Measurements from ENCODE around the gene COTL1.
A peak's percentile ranks its signal among the peaks of the same experiment; 100 is the strongest.

- peak; percentile 67 for TF ChIP-seq ZFY (CRISPR knock-in tag; IDR thresholded peaks at IDR 0.05)
- no peak for TF ChIP-seq ELK4 (CRISPR knock-in tag; IDR thresholded peaks at IDR 0.05; ENCODE audit: borderline replicate concordance)
- TF ChIP-seq, protein P1, sequence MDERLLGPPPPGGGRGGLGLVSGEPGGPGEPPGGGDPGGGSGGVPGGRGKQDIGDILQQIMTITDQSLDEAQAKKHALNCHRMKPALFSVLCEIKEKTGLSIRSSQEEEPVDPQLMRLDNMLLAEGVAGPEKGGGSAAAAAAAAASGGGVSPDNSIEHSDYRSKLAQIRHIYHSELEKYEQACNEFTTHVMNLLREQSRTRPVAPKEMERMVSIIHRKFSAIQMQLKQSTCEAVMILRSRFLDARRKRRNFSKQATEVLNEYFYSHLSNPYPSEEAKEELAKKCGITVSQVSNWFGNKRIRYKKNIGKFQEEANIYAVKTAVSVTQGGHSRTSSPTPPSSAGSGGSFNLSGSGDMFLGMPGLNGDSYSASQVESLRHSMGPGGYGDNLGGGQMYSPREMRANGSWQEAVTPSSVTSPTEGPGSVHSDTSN (CRISPR knock-in tag; IDR thresholded peaks at IDR 0.05) = no peak
- TF ChIP-seq SALL2 (CRISPR knock-in tag; IDR thresholded peaks at IDR 0.05) = no peak; the same call in 1 of the 2 replicates
- TF ChIP-seq SMAD1 (CRISPR knock-in tag; IDR thresholded peaks at IDR 0.05; ENCODE audit: borderline replicate concordance, low read depth) = peak; percentile 58; the same call in 1 of the 2 replicates
- peak; percentile 32; the same call in 1 of the 2 replicates for TF ChIP-seq TBX2 (CRISPR knock-in tag; IDR thresholded peaks at IDR 0.05; ENCODE audit: borderline replicate concordance)
- no peak for TF ChIP-seq TBL1XR1 (IDR thresholded peaks at IDR 0.05; ENCODE audit: borderline replicate concordance, low read length, partially characterized antibody)
- TF ChIP-seq MED13 (CRISPR knock-in tag; IDR thresholded peaks at IDR 0.05) = no peak
- TF ChIP-seq GABPA (IDR thresholded peaks at IDR 0.05; ENCODE audit: low read depth, low read length) = no peak
- TF ChIP-seq GABPA (CRISPR knock-in tag; IDR thresholded peaks at IDR 0.05; ENCODE audit: low read depth) = no peak
- peak; percentile 63 for TF ChIP-seq HIVEP1 (CRISPR knock-in tag; IDR thresholded peaks at IDR 0.05)
- TF ChIP-seq NFYC (CRISPR knock-in tag; IDR thresholded peaks at IDR 0.05) = no peak
- TF ChIP-seq ELF1 (CRISPR knock-in tag; IDR thresholded peaks at IDR 0.05) = no peak
Observed at GRCh38 chr16:84648595-84649510, 31.0 kb upstream of the COTL1 start.
